Type B pancreatic cell (in vitro differentiated cells): Measurements from ENCODE around the gene CDC42EP5. TPM values are rescaled to one million over a fixed set of nuclear protein-coding genes. Genes with fewer than 3 reads are reported as not detected.

Source experiments
- DNase-seq: peaks from one replicate; pipeline ENCODE4 v3.0.0; 2021; ENCODE audit warnings: mixed read lengths; ENCODE audit not compliant: unreplicated experiment; ENCODE audit errors: extremely low spot score
- H3K27ac Mint-ChIP-seq: 2 replicates; pipeline ENCODE4 v1.8.0; 2021; ENCODE audit warnings: mild to moderate bottlenecking, mixed read lengths
- H3K27me3 Mint-ChIP-seq: 2 replicates; pipeline ENCODE4 v1.8.0; 2021; ENCODE audit warnings: mixed read lengths
- H3K36me3 Mint-ChIP-seq: 2 replicates; pipeline ENCODE4 v1.8.0; 2021; ENCODE audit warnings: mixed read lengths
- H3K4me1 Mint-ChIP-seq: one replicate; pipeline ENCODE4 v1.8.0; 2021; ENCODE audit warnings: mixed read lengths; ENCODE audit not compliant: unreplicated experiment
- H3K4me3 Mint-ChIP-seq: 2 replicates; pipeline ENCODE4 v1.8.0; 2021; ENCODE audit warnings: mild to moderate bottlenecking, mixed read lengths
- H3K9me3 Mint-ChIP-seq: 2 replicates; pipeline ENCODE4 v1.8.0; 2021; ENCODE audit warnings: mixed read lengths
- total RNA-seq: library from RNA; stranded (reverse); gene quantifications from 2 replicates; pipeline ENCODE4 v1.2.1, GENCODE V29; 2021; ENCODE audit warnings: low replicate concordance
- TF ChIP-seq, protein P1 (sequence below): fragments of 200-600 bp; sonication (generic); conservative IDR thresholded peaks from 2 replicates; pipeline ENCODE4 v1.5.0; 2021; ENCODE audit warnings: antibody characterized with exemption, mild to moderate bottlenecking

CDC42EP5 gene
- total RNA-seq, 1 donor from 2014 or later, result 24.3 TPM

DNA sequence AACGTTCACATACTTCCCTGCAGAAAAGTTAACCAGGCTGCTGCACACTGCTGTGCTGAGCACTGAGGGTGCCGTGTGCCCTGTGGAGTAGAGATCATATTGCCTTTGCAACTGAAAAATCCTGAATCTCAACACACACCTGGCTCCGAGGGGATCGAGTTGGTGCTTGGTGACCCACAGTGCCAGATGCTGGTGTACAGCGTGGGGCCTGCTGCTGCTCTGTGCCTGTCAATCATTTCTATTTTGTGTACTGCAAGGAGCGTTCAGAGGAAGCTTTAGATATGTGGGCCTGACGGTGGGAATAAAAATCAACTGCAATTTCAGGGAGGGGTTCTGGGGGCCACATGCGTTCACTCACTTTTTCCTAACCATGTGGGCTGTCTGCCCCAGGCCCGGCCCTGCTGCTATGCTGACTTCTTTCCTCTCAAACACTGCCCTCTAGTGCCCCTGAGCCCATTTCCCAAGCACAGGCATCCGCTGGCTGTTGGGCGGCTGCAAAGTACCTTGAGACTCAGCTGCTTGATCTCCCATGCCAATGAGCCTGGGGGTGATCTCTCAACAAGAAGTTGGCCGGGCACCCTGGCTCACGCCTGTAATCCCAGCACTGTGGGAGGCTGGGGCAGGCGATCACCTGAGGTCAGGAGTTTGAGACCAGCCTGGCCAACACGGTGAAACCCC lies 33.8 kb downstream of the CDC42EP5 start:
- H3K36me3 Mint-ChIP-seq, result peaks cover 8% of the 10 kb centered on the region
- H3K4me1 Mint-ChIP-seq, result peaks cover 12% of the 10 kb centered on the region
- TF ChIP-seq, protein P1, sequence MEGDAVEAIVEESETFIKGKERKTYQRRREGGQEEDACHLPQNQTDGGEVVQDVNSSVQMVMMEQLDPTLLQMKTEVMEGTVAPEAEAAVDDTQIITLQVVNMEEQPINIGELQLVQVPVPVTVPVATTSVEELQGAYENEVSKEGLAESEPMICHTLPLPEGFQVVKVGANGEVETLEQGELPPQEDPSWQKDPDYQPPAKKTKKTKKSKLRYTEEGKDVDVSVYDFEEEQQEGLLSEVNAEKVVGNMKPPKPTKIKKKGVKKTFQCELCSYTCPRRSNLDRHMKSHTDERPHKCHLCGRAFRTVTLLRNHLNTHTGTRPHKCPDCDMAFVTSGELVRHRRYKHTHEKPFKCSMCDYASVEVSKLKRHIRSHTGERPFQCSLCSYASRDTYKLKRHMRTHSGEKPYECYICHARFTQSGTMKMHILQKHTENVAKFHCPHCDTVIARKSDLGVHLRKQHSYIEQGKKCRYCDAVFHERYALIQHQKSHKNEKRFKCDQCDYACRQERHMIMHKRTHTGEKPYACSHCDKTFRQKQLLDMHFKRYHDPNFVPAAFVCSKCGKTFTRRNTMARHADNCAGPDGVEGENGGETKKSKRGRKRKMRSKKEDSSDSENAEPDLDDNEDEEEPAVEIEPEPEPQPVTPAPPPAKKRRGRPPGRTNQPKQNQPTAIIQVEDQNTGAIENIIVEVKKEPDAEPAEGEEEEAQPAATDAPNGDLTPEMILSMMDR, result peak; percentile 73
- no peak for DNase-seq
- no peak overlapping the region for H3K4me3 Mint-ChIP-seq
- H3K27ac Mint-ChIP-seq, result no peak overlapping the region
- no peaks in the 10 kb centered on the region for H3K9me3 Mint-ChIP-seq
- no peaks in the 10 kb centered on the region for H3K27me3 Mint-ChIP-seq

DNA sequence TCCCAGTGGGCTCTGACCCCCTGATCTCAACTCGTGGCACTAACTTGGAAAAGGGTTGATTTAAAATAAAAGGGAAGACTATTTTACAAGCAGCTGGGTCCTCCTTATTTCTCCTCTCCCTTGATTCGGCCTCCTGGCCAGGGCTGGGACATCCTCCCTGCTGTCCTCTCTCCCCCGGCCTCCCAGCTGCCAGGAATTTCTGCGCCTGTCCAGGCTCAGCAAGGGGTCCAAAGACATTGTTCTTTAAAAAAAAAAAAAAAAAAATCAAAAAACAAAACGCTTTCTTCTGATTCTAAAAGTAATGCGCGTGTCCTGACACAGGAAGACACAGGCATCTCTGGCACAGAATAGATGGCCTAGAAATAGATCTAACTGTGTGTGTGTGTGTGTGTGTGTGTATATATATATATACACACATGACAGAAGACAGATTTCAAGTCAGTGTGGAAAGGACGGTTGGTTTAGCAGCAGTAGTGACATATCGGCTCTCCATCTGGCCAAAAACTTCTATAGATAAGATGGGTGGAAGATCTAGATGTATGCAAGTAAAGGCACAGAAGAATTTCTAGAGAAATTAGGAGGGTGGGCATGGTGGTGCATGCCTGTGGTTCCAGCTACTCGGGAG lies 36.4 kb downstream of the CDC42EP5 start:
- DNase-seq, result no peak
- Mint-ChIP-seq H3K27me3 (no peaks in the 10 kb centered on the region), H3K36me3 (peaks cover 4% of the 10 kb centered on the region)

DNA sequence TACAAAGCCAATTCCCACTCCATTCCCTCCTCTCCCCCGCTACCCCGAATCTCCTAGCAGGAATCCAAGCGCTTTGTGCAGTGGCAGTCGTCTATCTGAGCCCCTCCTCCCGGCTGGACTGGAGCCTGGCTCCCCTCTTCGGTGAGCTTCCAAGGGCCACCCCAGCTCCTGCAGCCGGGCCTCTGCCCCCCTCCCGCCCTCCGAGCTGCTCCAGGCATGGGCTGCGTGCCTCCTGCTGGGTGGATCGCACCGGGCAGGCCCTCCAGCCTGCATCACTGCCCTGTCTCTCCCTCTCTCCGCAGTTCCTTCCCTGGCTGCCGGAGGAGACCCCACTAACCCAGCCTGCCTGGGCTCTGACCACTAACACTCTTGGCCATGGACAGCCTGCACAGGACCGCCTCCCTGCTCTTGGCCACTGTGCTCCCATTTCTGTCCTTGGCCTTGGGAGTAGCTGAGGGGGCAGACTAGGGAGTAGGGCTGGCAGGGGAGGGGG lies 37.0 kb downstream of the CDC42EP5 start:
- Mint-ChIP-seq H3K27ac (no peak overlapping the region), H3K4me1 (peaks cover 17% of the 10 kb centered on the region), H3K27me3 (peaks cover 3% of the 10 kb centered on the region), H3K36me3 (peaks cover 4% of the 10 kb centered on the region), H3K9me3 (no peaks in the 10 kb centered on the region), H3K4me3 (no peak overlapping the region)
- no peak for DNase-seq
- TF ChIP-seq, protein P1, result no peak

More for the DNA sequence above, 36.4 kb downstream of the CDC42EP5 start:
- Mint-ChIP-seq H3K9me3 (no peaks in the 10 kb centered on the region), H3K27ac (no peak overlapping the region), H3K4me3 (no peak overlapping the region), H3K4me1 (peaks cover 12% of the 10 kb centered on the region)
- TF ChIP-seq, protein P1, result no peak

DNA sequence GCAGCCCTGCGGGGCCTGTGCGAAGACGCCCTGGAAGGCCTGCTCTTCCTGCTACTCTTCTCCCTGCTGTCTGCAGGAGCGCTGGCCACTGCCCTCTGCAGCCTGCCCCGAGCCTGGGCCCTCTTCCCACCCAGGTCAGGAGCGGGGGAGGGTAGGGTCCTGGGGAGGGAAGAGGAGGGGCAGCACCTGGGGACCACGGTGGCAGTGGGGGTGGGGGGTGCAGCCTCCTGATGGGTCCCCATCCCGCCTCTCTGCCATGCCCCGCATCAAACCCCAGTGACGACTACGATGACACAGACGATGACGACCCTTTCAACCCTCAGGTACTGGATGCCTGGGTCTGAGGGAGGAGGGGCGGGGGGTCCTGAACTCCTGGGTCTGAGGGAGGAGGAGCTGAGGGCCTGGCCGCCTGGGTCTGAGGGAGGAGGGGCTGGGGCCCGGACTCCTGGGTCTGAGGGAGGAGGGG lies 37.5 kb downstream of the CDC42EP5 start:
- Mint-ChIP-seq H3K4me3 (no peak overlapping the region), H3K36me3 (peaks cover 4% of the 10 kb centered on the region), H3K27me3 (peaks cover 5% of the 10 kb centered on the region), H3K9me3 (no peaks in the 10 kb centered on the region), H3K4me1 (peaks cover 18% of the 10 kb centered on the region), H3K27ac (no peak overlapping the region)
- DNase-seq, result no peak
- TF ChIP-seq, protein P1, result no peak

DNA sequence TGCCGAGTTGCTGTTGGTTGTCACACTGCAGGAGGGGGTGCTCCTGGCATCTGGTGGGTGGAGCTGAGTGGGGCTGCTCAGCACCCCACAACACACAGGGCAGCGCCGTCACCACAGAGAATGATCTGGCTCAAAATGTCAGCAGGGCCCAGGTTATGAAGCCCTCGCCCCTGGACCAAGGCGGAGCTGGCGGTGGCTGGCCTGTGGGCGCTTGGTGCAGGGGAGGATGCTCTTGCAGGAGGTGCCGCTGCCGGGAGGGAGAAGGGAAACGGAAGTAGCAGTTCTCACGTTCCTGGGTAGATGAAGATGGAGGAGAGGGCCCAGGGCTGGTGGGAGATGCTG lies 38.3 kb downstream of the CDC42EP5 start:
- H3K9me3 Mint-ChIP-seq, result no peaks in the 10 kb centered on the region
- no peak overlapping the region for H3K4me3 Mint-ChIP-seq
- H3K36me3 Mint-ChIP-seq, result peaks cover 4% of the 10 kb centered on the region
- peaks cover 5% of the 10 kb centered on the region for H3K27me3 Mint-ChIP-seq
- H3K27ac Mint-ChIP-seq, result no peak overlapping the region
- peaks cover 18% of the 10 kb centered on the region for H3K4me1 Mint-ChIP-seq
- TF ChIP-seq, protein P1, result no peak
- DNase-seq, result no peak
